Stimulated activated naive CD4-positive, alpha-beta T cell (primary cell): Measurements from ENCODE around the gene OLFM1.

ENCODE experiments used
- DNase-seq, 6 experiments: peaks; one replicate each; lab custom pipeline; 2025; lab: John Stamatoyannopoulos, UW

The OLFM1 gene

DNA sequence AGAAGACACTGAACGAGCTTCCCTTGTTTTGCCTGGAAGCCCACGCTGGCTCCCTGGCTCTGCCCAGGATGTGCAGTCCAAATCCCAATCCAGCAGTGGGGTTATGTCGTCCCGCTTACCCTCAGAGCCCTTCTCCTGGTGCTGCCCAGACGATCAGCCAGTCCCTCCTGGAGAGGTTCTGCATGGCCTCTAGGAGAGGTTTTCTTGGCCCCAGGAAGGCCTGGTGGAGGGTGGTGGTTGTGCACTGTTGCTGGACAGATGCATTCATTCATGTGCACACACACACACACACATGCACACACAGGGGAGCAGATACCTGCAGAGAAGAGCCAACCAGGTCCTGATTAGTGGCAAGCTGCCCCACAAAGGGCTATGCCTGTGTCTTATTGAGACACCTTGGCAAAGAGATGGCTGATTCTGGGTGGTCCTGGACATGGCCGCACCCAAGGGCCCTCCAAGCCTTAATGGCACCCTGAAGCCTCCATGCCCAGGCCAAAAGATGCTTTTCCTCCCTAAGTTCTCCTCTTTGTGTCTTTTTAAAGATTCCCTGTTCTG lies 10.5 kb upstream of the OLFM1 start:
- no peak for DNase-seq

GRCh38 chr9:135077497-135078200 lies 9.8 kb upstream of the OLFM1 start:
- DNase-seq, result no peak

GRCh38 chr9:135078361-135078821 lies 9.1 kb upstream of the OLFM1 start:
- no peak for DNase-seq

GRCh38 chr9:135079018-135079417 lies 8.4 kb upstream of the OLFM1 start:
- DNase-seq, result no peak

GRCh38 chr9:135079676-135080075 lies 7.8 kb upstream of the OLFM1 start:
- DNase-seq, result no peak

GRCh38 chr9:135080286-135081263 lies 6.9 kb upstream of the OLFM1 start:
- DNase-seq, result no peak

- DNase-seq, result no peak
These were observed 6.2 kb upstream of the OLFM1 start for GRCh38 chr9:135081264-135081660.

GRCh38 chr9:135081731-135082130 lies 5.7 kb upstream of the OLFM1 start:
- no peak for DNase-seq

- DNase-seq, result no peak
These were observed 4.9 kb upstream of the OLFM1 start for GRCh38 chr9:135082536-135082935.

GRCh38 chr9:135083241-135083810 lies 4.1 kb upstream of the OLFM1 start:
- DNase-seq, result no peak

DNA sequence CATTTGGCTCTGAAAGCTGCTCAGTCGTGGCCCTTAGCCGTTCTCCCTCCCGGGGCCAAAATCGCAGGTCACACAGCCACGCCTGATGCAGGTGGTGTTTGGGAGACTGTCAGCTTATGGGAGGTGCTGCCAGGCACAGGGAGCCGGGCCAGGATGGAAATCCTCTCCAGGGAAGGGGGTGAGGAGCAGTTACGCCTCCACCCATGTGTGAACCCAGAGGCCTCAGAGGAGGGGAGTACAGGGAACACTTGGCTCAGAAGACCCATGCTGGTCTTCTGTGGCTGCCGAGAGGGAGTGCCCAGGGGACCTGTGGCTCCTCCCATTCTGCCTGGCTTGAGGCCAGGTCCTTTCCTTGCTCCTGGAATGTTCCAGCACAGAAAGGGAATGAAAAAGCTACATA lies 3.6 kb upstream of the OLFM1 start:
- DNase-seq, result no peak

DNA sequence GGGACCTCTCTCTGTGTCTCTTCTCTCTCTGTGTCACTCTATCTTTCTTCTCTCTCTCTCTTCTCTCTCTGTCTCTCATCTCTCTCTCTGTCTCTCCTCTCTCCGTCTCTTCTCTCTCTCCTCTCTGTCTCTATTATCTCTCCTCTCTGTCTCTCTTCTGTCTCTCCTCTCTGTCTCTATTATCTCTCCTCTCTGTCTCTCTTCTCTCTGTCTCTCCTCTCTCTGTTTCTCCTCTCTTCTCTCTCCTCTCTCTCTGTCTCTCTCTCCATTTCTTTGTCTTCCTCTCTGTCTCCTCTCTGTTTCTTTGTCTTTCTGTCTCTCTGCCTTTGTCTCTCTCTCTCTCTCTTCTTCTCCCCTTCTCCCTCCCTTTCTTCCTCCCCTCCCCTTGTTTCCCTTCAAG lies 3.2 kb upstream of the OLFM1 start:
- no peak for DNase-seq

DNA sequence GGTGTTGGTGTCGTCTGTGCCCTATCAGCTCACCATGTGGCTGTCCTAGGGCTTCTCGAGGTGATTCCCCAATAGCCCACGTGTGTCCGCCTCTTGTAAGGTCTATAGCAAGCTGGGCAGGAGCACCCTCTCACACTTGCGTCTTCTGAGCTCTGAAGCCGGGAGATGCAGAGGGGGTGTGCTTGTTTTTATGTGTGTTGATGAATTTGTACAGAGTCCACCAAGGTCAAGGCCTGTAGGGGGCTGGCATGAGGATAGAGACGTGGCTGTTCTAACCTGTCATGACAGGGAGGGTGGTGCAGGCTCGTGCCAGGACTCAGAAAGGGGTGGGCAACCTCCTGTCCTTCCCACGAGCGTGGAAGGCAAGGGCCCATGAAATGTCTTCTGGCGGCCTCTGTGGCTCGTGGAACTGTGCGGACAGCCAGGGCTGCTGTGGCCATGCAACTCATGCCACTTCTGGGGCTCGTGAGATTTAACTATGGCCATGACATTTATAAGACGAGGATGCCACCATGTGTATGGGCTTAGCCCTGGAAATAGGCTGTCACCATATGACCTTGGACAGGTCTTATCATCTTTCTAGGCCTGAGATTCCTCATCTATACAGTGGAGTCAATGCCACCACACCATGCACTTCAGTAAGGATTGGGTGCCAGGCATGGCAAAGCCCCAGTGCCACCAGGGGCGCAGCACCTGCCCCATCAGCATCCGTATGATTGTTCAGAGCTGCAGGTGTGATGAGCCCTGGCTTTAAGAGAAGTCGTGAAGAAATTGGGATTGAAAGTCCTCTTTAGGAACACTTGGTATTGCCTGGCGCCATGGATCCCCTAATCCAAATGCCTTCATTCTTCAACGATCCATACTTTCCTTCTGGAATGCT lies 2.3 kb upstream of the OLFM1 start:
- no peak for DNase-seq

DNA sequence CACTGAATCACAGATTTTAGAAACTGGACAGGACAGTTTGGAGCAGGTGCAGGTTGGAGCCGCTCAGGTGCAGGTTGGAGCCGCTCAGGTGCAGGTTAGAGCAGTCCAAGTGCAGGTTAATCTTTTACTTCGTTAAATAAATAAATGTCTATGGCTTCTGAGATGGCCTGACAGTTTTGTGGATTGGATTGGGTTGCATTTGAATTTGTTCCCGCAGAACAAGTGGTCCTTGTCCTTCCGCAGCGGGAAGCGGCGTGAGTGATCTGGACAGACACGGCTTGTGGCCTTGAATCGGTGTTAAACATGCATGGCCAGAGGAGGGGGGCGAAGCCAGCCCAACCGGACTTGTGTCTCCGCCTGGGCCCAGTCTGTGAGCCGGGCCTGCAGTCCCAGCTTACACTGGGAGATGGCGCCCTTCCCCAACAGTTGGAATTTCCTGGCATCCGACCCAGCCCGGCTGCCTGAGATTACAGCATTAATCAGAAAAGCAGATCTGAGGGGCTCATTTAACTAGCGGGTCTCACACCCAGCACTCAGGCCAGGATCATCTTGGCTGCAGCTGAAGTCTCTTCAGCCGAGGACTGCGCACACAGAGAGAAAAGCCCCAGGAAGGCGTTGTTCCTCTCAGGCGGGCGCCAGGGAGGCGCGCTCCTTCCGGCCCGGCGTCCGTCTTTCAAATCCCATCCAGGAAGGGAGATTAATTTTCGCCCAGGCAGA lies 1.5 kb upstream of the OLFM1 start:
- no peak for DNase-seq

DNA sequence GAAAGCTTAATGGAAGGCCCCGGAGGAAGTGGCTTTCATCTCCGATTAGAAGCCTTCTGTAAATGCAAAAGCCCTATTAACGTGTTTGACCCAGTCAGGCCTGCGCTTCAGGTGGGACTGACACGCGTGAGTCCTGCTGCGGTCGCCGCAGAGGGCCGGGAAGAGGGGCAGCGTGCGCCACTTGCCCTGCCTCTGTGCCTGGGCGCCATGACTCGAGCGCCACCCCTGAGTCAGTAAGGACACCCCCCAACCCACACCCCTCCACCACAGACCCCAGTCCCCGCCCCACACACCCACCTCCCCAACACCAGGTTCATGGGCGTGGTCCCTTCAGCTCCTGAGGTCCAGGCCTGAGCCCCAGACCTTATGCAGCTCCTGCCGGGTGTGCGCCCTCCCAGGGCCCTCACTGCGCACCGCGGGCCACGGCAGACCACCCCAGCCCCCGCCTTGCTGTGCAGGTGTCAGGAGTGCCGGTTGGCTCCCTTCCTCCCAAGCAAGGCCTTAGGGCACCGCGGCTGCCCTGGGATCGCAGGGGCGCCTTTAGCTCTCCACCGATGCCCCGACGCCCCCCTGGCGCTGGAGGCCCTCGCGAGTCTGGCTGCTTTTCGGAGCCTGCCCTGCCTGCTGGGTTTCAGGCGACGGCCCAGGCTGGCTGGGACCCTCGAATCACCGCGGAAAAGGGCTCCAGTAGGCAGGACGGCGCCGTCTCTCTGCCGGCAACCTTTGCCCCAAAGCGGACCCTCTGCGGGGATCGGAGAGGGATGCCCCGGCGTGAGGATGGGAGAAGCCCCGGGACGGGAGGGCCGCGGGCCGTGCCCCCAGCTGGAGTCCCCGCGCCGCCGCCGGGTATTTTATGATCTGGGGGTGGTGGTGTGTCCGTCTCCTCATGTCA lies 625 bp upstream of the OLFM1 start:
- DNase-seq, result no peak

GRCh38 chr9:135087899-135088347 lies 455 bp downstream of the OLFM1 start:
- no peak for DNase-seq

DNA sequence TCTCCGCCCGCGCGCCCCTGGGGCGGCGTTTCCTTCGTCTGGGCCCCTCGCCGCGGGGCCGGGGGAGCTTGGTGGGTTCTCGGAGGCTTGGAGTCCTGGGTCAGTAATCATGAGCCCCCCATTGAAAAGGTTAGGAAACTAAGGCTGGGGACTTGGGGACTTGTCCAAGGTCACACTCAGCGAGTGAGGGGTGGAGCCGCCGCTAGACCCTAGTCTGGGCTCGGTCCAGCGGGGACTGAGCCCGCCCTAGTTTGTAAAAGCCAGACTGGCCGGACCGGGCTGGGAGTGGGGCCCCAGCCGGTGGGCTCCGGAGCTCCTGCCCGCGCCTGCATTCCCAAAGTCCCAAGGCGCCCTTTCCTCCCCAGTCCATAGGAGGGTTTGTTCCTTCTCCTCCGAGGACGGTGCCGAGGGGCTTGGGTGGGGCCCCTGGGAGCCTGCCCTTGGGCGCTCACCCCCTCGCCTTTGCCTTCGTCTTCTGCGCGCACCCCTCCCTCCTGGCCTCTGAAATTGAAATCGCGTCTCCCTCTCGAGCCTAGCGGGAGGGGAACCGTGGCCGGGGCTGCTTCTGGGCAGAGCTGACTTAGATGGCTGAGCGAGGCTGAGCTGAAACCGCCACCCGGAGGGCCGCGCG lies 995 bp downstream of the OLFM1 start:
- no peak for DNase-seq

DNA sequence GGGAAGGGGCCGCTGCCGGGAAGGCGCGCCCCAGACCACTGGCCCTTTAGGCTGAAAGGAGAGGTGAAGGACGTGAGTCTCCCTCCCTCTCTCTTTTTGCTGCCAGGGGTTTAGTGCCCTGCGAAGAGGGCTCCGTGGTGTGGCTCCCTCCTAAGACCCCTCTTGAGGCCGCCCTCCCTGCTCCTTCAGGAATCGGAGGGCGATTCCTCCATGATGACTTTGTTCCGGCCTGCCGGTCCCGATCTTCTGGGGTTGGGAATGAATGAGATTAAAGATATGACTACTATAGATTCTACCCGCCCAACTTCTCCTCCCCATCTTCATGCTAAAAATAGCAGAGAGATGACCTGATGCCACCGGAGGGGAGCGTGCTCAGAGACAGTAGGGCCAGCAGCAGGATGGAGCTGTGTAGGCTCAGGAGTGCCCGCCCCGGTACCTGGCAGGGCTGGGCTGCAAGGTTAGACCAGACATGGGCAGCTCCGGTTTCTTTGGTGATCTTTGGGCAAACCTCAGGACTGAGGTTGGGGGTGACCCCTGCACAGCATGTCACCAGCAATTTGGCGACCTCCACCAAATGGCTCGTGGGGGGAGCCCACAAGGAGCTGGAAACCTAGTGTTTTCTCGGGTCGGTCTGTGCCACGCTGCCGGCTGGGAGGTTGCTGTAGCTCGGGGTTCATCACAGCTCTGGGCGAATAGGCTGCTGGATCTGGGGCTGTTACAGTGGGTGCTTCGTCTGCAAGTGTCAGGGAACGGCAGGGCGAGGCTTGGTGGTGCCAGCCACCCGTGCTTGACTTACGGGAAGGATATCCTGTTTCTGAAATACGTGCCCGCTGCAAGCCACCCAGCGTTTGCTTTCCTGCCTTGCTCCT lies 1.7 kb downstream of the OLFM1 start:
- DNase-seq, result no peak
